ENCODE measurements around the gene GPN2.

DNA sequence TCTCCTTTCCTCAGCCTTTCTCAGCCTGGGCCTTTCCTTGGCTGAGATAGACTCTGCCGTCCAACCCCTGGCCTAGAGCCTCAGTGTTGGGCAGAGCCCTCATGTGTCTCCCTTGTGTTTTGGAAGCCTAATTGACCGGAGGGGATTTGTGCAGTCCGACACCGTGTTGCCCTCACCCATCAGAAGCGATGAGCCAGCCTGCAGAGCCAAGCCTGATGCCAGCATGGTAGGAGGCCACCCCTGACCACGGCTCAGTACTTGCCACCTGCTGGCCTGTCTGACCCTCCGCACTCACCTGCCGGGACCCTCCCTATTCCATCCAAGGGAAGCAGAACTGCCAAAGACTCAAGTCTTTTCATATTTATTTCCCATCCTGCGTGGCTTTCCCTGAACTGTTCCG lies 36.5 kb downstream of the GPN2 start:
- no peak for TF ChIP-seq BHLHE40 (IDR thresholded peaks at IDR 0.05; ENCODE audit: borderline replicate concordance)
- no peak for TF ChIP-seq FOXA1 (IDR thresholded peaks at IDR 0.05)
- TF ChIP-seq CTBP1 (IDR thresholded peaks at IDR 0.05; ENCODE audit: borderline replicate concordance): no peak
- no peak for TF ChIP-seq SP1 (IDR thresholded peaks at IDR 0.05)
- TF ChIP-seq, protein P1, sequence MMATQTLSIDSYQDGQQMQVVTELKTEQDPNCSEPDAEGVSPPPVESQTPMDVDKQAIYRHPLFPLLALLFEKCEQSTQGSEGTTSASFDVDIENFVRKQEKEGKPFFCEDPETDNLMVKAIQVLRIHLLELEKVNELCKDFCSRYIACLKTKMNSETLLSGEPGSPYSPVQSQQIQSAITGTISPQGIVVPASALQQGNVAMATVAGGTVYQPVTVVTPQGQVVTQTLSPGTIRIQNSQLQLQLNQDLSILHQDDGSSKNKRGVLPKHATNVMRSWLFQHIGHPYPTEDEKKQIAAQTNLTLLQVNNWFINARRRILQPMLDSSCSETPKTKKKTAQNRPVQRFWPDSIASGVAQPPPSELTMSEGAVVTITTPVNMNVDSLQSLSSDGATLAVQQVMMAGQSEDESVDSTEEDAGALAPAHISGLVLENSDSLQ (IDR thresholded peaks at IDR 0.05): no peak
- no peak for TF ChIP-seq TARDBP (IDR thresholded peaks at IDR 0.05)
- TF ChIP-seq LEF1 (IDR thresholded peaks at IDR 0.05; ENCODE audit: borderline replicate concordance): no peak
- no peak for TF ChIP-seq ELF4 (IDR thresholded peaks at IDR 0.05)
- no peak for TF ChIP-seq ARNT (IDR thresholded peaks at IDR 0.05)
- TF ChIP-seq FOXK2 (IDR thresholded peaks at IDR 0.05): no peak
- TF ChIP-seq SUZ12 (IDR thresholded peaks at IDR 0.05): no peak

Measured in HEK293T (cell line).